GM12878 (cell line): Measurements from ENCODE around the gene NBEA. TPM values are rescaled to one million over a fixed set of nuclear protein-coding genes. Genes with fewer than 3 reads are reported as not detected.

Experiments
- ATAC-seq: fragments of 200-7000 bp; cut with Tn5 transposase; 3 replicates; pipeline ENCODE4 v1.9.1; 2020; ENCODE audit warnings: mild to moderate bottlenecking, moderate library complexity
- BruUV-seq: library from RNA; stranded (reverse); fragments of 400-500 nt; replicated peaks from 2 replicates; lab custom pipeline; 2021; lab: Mats Ljungman, UMichigan
- CTCF ChIA-PET: fragments of 300-600 bp; sonication (Branson Sonifier 250); formaldehyde crosslinking; extraction: SDS; loops from one replicate; lab custom pipeline; 2021; ENCODE audit warnings: inconsistent platforms; lab: Yijun Ruan, JAX
- POLR2A ChIA-PET: fragments of 350-600 bp; formaldehyde crosslinking; extraction: SDS; loops from one replicate; lab custom pipeline; 2021; ENCODE audit warnings: inconsistent platforms; lab: Charles Lee
- RAD21 ChIA-PET: fragments of 300-600 bp; sonication (Branson Sonifier 250); formaldehyde crosslinking; loops from one replicate; lab custom pipeline; 2023; ENCODE audit warnings: antibody characterized with exemption; ENCODE audit not compliant: unreplicated experiment; lab: Charles Lee
- SMC1A ChIA-PET: fragments of 300-600 bp; sonication (Branson Sonifier 250); formaldehyde crosslinking; loops from one replicate; lab custom pipeline; 2023; ENCODE audit not compliant: unreplicated experiment, uncharacterized antibody; lab: Charles Lee
- DNase-seq: peaks from one replicate; pipeline ENCODE4 v3.0.0-alpha.2; 2011; ENCODE audit warnings: low read depth, low spot score
- FAIRE-seq: peaks from 3 replicates; lab custom pipeline; 2011; peaks lifted over from hg19 to GRCh38; lab: Jason Lieb, UNC
- H2AFZ ChIP-seq: 2 replicates; pipeline ENCODE4 v1.6.0; 2011; ENCODE audit warnings: low read depth, low read length, control low read depth; ENCODE audit not compliant: control insufficient read depth
- H3K27ac ChIP-seq: 2 replicates; pipeline ENCODE4 v1.5.1; 2011; ENCODE audit warnings: control low read depth; ENCODE audit not compliant: control insufficient read depth, insufficient read depth
- H3K27me3 ChIP-seq, 2 experiments: replicated peaks in 1 of 2; 2 replicates each; pipeline versions ENCODE4 v1.6.0 to v1.6.1; 2011; ENCODE audit warnings: low read length in 1 of 2; ENCODE audit not compliant: control insufficient read depth in 2 of 2, insufficient read depth in 2 of 2
- H3K36me3 ChIP-seq, 2 experiments: 2 replicates each; pipeline ENCODE4 v1.5.1; 2011; ENCODE audit warnings: low read length in 1 of 2; ENCODE audit not compliant: control insufficient read depth in 2 of 2, insufficient read depth in 2 of 2
- H3K4me1 ChIP-seq: 2 replicates; pipeline ENCODE4 v1.6.1; 2011; ENCODE audit warnings: mild to moderate bottlenecking, low read length, moderate library complexity, mixed read lengths; ENCODE audit not compliant: control insufficient read depth, insufficient read depth
- H3K4me2 ChIP-seq: 2 replicates; pipeline ENCODE4 v1.6.0; 2011; ENCODE audit warnings: control low read depth; ENCODE audit not compliant: control insufficient read depth, insufficient read depth
- H3K4me3 ChIP-seq: fragments of 200-600 bp; sonication (generic); 2 replicates; pipeline ENCODE4 v1.5.1; 2016
- H3K79me2 ChIP-seq: 2 replicates; pipeline ENCODE4 v1.6.0; 2011; ENCODE audit warnings: low read length; ENCODE audit not compliant: control insufficient read depth, insufficient read depth
- H3K9ac ChIP-seq: 2 replicates; pipeline ENCODE4 v1.8.0; 2011; ENCODE audit warnings: low read length, control low read depth, mixed read lengths; ENCODE audit not compliant: control insufficient read depth, insufficient read depth
- H3K9me3 ChIP-seq: replicated peaks from 3 replicates; pipeline ENCODE4 v1.5.1; 2011; ENCODE audit warnings: mild to moderate bottlenecking, low read length; ENCODE audit not compliant: control insufficient read depth, insufficient read depth
- H4K20me1 ChIP-seq: 2 replicates; pipeline ENCODE4 v1.6.0; 2011; ENCODE audit not compliant: control insufficient read depth, insufficient read depth
- ATF7 ChIP-seq: fragments of 450-650 bp; IDR thresholded peaks from 2 replicates; pipeline ENCODE4 v1.6.1; 2016; ENCODE audit warnings: low read depth, mild to moderate bottlenecking
- BCL11A ChIP-seq: IDR thresholded peaks from 2 replicates; pipeline ENCODE4 v1.6.1; 2011; ENCODE audit warnings: low read depth, low read length
- BRCA1 ChIP-seq: IDR thresholded peaks from 2 replicates; pipeline ENCODE4 v1.6.1; 2011; ENCODE audit warnings: low read depth, low read length, improper control_type of control experiment
- E2F4 ChIP-seq: IDR thresholded peaks from 2 replicates; pipeline ENCODE4 v1.6.1; 2012; ENCODE audit warnings: low read depth, low read length, improper control_type of control experiment
- GABPA ChIP-seq: IDR thresholded peaks from 2 replicates; pipeline ENCODE4 v1.6.1; 2014; ENCODE audit warnings: antibody characterized with exemption, low read depth, mild to moderate bottlenecking, inconsistent platforms
- HSF1 ChIP-seq: fragments of 150-350 bp; IDR thresholded peaks from 2 replicates; pipeline ENCODE4 v1.6.1; 2014; ENCODE audit warnings: mild to moderate bottlenecking, low read depth, low read length
- IRF5 ChIP-seq: fragments of 450-650 bp; IDR thresholded peaks from 2 replicates; pipeline ENCODE4 v1.6.1; 2017; ENCODE audit warnings: borderline replicate concordance
- JUNB ChIP-seq: IDR thresholded peaks from 2 replicates; pipeline ENCODE4 v1.6.1; 2016; ENCODE audit warnings: antibody characterized with exemption, mild to moderate bottlenecking
- MTA3 ChIP-seq: IDR thresholded peaks from 2 replicates; pipeline ENCODE4 v1.6.1; 2012; ENCODE audit warnings: low read length, inconsistent platforms, borderline replicate concordance
- MXI1 ChIP-seq: fragments of 150-350 bp; IDR thresholded peaks from 2 replicates; pipeline ENCODE4 v1.6.1; 2011; ENCODE audit warnings: low read depth, mild to moderate bottlenecking, inconsistent platforms, low read length, improper control_type of control experiment
- MYB ChIP-seq: fragments of 150-350 bp; IDR thresholded peaks from 2 replicates; pipeline ENCODE4 v1.6.1; 2014; ENCODE audit warnings: mild to moderate bottlenecking, low read depth, low read length, borderline replicate concordance
- NFIC ChIP-seq: IDR thresholded peaks from 2 replicates; pipeline ENCODE4 v1.6.1; 2012; ENCODE audit warnings: low read depth, mild to moderate bottlenecking, inconsistent platforms, low read length, moderate library complexity
- PAX5 ChIP-seq: IDR thresholded peaks from 2 replicates; pipeline ENCODE4 v1.6.1; 2011; ENCODE audit warnings: low read depth, low read length, borderline replicate concordance
- POU2F2 ChIP-seq: IDR thresholded peaks from 3 replicates; pipeline ENCODE4 v1.6.1; 2011; ENCODE audit warnings: low read depth, mild to moderate bottlenecking, low read length, borderline replicate concordance
- PRDM15 ChIP-seq: fragments of 450-650 bp; formaldehyde crosslinking; IDR thresholded peaks from 2 replicates; pipeline ENCODE4 v1.4.0; 2020; ENCODE audit warnings: mild to moderate bottlenecking, moderate library complexity
- SP1 ChIP-seq: IDR thresholded peaks from one replicate; pipeline ENCODE4 v1.6.1; 2011; ENCODE audit warnings: low read depth, low read length
- SREBF2 ChIP-seq: IDR thresholded peaks from 2 replicates; pipeline ENCODE4 v1.6.1; 2012; ENCODE audit warnings: mild to moderate bottlenecking, low read length
- whole genome bisulfite sequencing: methylation state at CpG from one replicate; pipeline ENCODE4 v1.1.6; 2016; ENCODE audit warnings: low lambda C conversion rate; ENCODE audit not compliant: insufficient replicate concordance, insufficient coverage; ENCODE audit errors: missing lambda C conversion rate; 5-methylcytosine and 5-hydroxymethylcytosine counted together
- in situ Hi-C: fragments of 300-500 bp; cut with MboI; formaldehyde crosslinking; loops from 9 replicates; pipeline ENCODE4 v1.14.3; 2018; ENCODE audit warnings: mixed read lengths
- intact Hi-C: fragments of 100-400 bp; cut with micrococcal nuclease; formaldehyde crosslinking; loops from one replicate; pipeline ENCODE4 v1.14.2; 2022; ENCODE audit not compliant: unreplicated experiment
- polyA plus RNA-seq, 11 experiments: library from polyadenylated mRNA; depleted of rRNA in 4 of 11; unstranded in 6 of 11; stranded (reverse) in 5 of 11; fragments of >200 nt; fragmentation: Nextera tagmentation in 4 of 11; fragmentation: Illumina TruSeq in 1 of 11; extraction: Ambion mirVana in 4 of 11; extraction: Trizol in 1 of 11; gene quantifications; 1 replicate in 1 of 11; 2 replicates in 10 of 11; pipeline versions ENCODE4 v1.2.1 to v1.2.3, GENCODE V29; 2011 to 2016; ENCODE audit warnings: inconsistent platforms in 2 of 11, missing spikeins in 2 of 11, low read depth in 1 of 11
- total RNA-seq, 4 experiments: library from RNA; depleted of rRNA in 3 of 4; stranded (reverse); fragments of >200 nt in 3 of 4; fragmentation: Illumina TruSeq in 1 of 4; extraction: Trizol in 1 of 4; gene quantifications; 2 replicates each; pipeline versions ENCODE4 v1.2.1 to v1.2.3, GENCODE V29; 2013 to 2021

The NBEA gene
- total and polyA plus RNA-seq, 10 of the 15 experiments (the other 5 are each of a cell fraction or from before 2014, with no cell fraction given) = 0.23 to 3.6 (median 0.55) TPM

- Histone ChIP-seq H3K4me1 (no peaks in the 10 kb centered on the region), H2AFZ (no peak overlapping the region), H3K4me3 (no peak overlapping the region), H3K9me3 (no peaks in the 10 kb centered on the region), H4K20me1 (no peaks in the 10 kb centered on the region), H3K9ac (no peak overlapping the region), H3K36me3 (no peaks in the 10 kb centered on the region), H3K79me2 (no peaks in the 10 kb centered on the region), H3K4me2 (no peak overlapping the region), H3K27me3 (no peaks in the 10 kb centered on the region), H3K27ac (no peak overlapping the region)
- CTCF ChIA-PET = no interaction called here
- BruUV-seq = no TSS peak
- in situ Hi-C loops = no loop called here
- no peak for FAIRE-seq
- POLR2A ChIA-PET = no interaction called here
- no peak for DNase-seq
- WGBS = 0% methylated on average over 1 of the region's 1 CpG
- no peak for ATAC-seq
- intact Hi-C loops = no loop called here
- RAD21 ChIA-PET = no interaction called here
- SMC1A ChIA-PET = no interaction called here
- TF ChIP-seq MYB (no peak), SREBF2 (no peak), SP1 (no peak), IRF5 (no peak), BCL11A (no peak), PRDM15 (CRISPR knock-in tag) (no peak), E2F4 (no peak), GABPA (no peak), MXI1 (no peak), HSF1 (no peak), NFIC (no peak), MTA3 (no peak), JUNB (no peak), POU2F2 (no peak), PAX5 (no peak), BRCA1 (no peak), ATF7 (no peak)
Observed at GRCh38 chr13:35455022-35455421, 513.0 kb downstream of the NBEA start.
